COLO829 (cell line): ENCODE data around the gene PRRX2.
"Not testable (repeated sequence)": the region's sequence is repeated elsewhere in the genome, so short reads cannot be mapped to it uniquely, and the experiment has no call there.

Experiments used
- DNase-seq: peaks from one replicate; pipeline ENCODE4 v3.0.0; 2012; ENCODE audit warnings: low spot score

The PRRX2 gene

DNA sequence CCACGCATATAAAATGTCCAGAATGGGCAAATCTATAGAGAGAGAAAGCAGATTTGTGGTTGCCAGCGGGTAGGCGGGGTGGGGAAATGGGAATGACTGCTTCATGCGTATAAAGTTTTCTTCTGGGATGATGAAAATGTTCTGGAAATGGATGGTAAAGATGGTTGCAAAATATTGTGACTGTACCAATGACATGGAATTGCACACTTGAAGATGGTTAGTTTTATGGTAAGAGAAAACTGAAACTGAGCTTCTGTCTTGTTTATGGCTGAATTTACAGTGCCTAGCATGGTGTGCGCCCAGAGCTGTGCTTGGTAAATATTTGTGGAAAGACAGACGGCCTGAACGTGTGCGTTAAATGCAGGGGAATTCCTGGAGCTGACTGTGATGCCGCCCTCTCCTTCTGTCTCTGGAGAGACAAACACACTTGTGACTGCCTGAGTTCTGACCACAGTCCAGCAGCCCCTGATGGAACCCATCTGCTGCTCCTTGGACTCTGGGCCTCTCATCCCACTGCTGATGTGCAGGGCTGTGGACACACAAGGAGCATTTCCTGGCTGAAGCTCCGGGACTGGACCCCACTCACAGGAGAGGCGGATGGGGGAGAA is 96.0 kb downstream of the PRRX2 start:
- DNase-seq, result no peak

- DNase-seq, result no peak
Measured at GRCh38 chr9:129761901-129762369, 96.5 kb downstream of the PRRX2 start.

DNA sequence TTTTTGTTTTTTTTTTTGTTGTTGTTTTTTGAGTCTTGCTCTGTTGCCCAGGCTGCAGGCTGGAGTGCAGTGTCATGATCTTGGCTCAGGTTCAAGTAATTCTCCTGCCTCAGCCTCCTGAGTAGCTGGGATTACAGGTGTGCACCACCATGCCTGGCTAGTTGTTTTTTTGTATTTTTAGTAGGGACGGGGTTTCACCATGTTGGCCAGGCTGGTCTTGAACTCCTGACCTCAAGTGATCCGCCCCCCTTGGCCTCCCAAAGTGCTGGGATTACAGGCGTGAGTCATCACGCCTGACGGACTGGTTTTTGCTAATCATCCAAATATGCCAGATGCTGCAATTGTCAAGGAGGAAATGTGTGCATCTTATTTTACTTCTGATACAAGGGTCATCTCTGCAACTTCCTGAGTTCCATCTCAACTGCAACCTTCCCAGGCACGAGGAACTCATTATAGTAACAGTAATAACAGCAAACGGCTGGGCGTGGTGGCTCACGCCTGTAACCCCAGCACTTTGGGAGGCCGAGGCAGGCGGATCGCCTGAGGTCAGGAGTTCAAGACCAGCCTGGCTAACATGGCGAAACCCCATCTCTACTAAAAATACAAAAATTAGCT is 97.0 kb downstream of the PRRX2 start:
- not testable (repeated sequence) for DNase-seq

GRCh38 chr9:129762985-129763926 is 97.8 kb downstream of the PRRX2 start:
- no peak for DNase-seq

GRCh38 chr9:129765764-129766317 is 100.4 kb downstream of the PRRX2 start:
- no peak for DNase-seq

- DNase-seq, result no peak
Measured at GRCh38 chr9:129768486-129768885, 103.0 kb downstream of the PRRX2 start.

- DNase-seq, result no peak
Measured at GRCh38 chr9:129769669-129770068, 104.2 kb downstream of the PRRX2 start.

DNA sequence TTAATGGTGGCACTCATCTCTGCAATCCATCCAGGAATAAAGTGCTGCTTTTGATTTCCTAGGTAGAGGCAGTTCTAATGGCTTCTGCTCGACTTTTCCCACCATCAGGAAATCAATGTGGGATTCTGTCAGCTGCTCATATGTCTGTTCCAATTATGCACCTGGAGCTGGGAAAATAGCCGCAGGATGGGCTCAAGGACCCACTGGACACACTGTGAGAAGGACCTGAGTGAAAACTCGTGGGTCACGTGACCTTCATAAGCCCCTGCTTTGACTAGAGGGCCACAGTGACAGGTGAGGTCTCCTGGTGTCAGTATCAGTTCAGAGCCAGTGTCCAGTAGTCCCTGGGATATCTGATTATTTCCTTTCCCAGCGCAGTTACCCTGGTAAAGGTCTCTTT is 105.3 kb downstream of the PRRX2 start:
- DNase-seq, result no peak
